OCI-LY1 (cell line): ENCODE measurements around the gene IL24.

Source experiments
- H2AFZ ChIP-seq: fragments of 200-600 bp; sonication (generic), shearing (Covaris generic); 2 replicates; pipeline ENCODE4 v1.6.0; 2014; ENCODE audit warnings: antibody characterized with exemption, mild to moderate bottlenecking, low read length
- H3F3A ChIP-seq: fragments of 200-600 bp; sonication (generic), shearing (Covaris generic); 2 replicates; pipeline ENCODE4 v1.6.0; 2014; ENCODE audit warnings: mild to moderate bottlenecking, antibody characterized with exemption, low read length, moderate library complexity; ENCODE audit not compliant: insufficient read depth
- H3K27ac ChIP-seq: fragments of 200-600 bp; sonication (generic); 2 replicates; pipeline ENCODE4 v1.5.1; 2014; ENCODE audit warnings: low read length, mixed run types, mild to moderate bottlenecking, low read depth; ENCODE audit not compliant: poor library complexity, severe bottlenecking
- H3K27me3 ChIP-seq: fragments of 200-600 bp; sonication (generic); 2 replicates; pipeline ENCODE4 v1.6.0; 2014; ENCODE audit warnings: antibody characterized with exemption, mild to moderate bottlenecking, low read length, moderate library complexity; ENCODE audit not compliant: insufficient read depth
- H3K36me3 ChIP-seq: fragments of 200-600 bp; sonication (generic); 2 replicates; pipeline ENCODE4 v1.6.1; 2014; ENCODE audit warnings: mild to moderate bottlenecking, antibody characterized with exemption, low read length, moderate library complexity, mixed read lengths; ENCODE audit not compliant: insufficient read depth
- H3K4me1 ChIP-seq: fragments of 200-600 bp; sonication (generic); 2 replicates; pipeline ENCODE4 v1.5.1; 2014; ENCODE audit warnings: mild to moderate bottlenecking, low read length, moderate library complexity; ENCODE audit not compliant: insufficient read depth, severe bottlenecking
- H3K4me2 ChIP-seq: fragments of 200-600 bp; sonication (generic), shearing (Covaris generic); 2 replicates; pipeline ENCODE4 v1.6.1; 2014; ENCODE audit warnings: low read length
- H3K4me3 ChIP-seq: fragments of 200-600 bp; sonication (generic); 2 replicates; pipeline ENCODE4 v1.5.1; 2014; ENCODE audit warnings: low read length, low read depth, mild to moderate bottlenecking, mixed read lengths; ENCODE audit not compliant: poor library complexity, severe bottlenecking
- H3K79me2 ChIP-seq: fragments of 200-600 bp; shearing (Covaris generic); 2 replicates; pipeline ENCODE4 v1.6.1; 2016; ENCODE audit warnings: mixed run types, low read length, mixed read lengths; ENCODE audit not compliant: insufficient read depth
- H3K9ac ChIP-seq: fragments of 200-600 bp; sonication (generic), shearing (Covaris generic); 2 replicates; pipeline ENCODE4 v1.6.1; 2014; ENCODE audit warnings: mild to moderate bottlenecking, low read length, mixed read lengths
- H3K9me2 ChIP-seq: fragments of 200-600 bp; sonication (generic), shearing (Covaris generic); 2 replicates; pipeline ENCODE4 v1.6.1; 2014; ENCODE audit warnings: low read depth, mild to moderate bottlenecking, low read length, mixed read lengths
- H3K9me3 ChIP-seq: fragments of 200-600 bp; shearing (Covaris generic); 2 replicates; pipeline ENCODE4 v1.6.1; 2014; ENCODE audit warnings: low read length, mixed read lengths
- H4K20me1 ChIP-seq: fragments of 200-600 bp; sonication (generic), shearing (Covaris generic); 2 replicates; pipeline ENCODE4 v1.6.0; 2016; ENCODE audit warnings: mild to moderate bottlenecking, low read length; ENCODE audit not compliant: insufficient read depth
- EZH2 ChIP-seq: fragments of 200-600 bp; sonication (generic), shearing (Covaris generic); IDR thresholded peaks from 2 replicates; pipeline ENCODE4 v1.8.0; 2017; ENCODE audit warnings: borderline replicate concordance, mixed run types, mild to moderate bottlenecking, antibody characterized with exemption, low read length, moderate library complexity, mixed read lengths
- TF ChIP-seq, protein P1 (sequence below): fragments of 200-600 bp; sonication (generic), shearing (Covaris generic); IDR thresholded peaks from 2 replicates; pipeline ENCODE4 v1.5.1; 2017; ENCODE audit warnings: mild to moderate bottlenecking, antibody characterized with exemption, low read length, moderate library complexity, mixed read lengths

The IL24 gene

DNA sequence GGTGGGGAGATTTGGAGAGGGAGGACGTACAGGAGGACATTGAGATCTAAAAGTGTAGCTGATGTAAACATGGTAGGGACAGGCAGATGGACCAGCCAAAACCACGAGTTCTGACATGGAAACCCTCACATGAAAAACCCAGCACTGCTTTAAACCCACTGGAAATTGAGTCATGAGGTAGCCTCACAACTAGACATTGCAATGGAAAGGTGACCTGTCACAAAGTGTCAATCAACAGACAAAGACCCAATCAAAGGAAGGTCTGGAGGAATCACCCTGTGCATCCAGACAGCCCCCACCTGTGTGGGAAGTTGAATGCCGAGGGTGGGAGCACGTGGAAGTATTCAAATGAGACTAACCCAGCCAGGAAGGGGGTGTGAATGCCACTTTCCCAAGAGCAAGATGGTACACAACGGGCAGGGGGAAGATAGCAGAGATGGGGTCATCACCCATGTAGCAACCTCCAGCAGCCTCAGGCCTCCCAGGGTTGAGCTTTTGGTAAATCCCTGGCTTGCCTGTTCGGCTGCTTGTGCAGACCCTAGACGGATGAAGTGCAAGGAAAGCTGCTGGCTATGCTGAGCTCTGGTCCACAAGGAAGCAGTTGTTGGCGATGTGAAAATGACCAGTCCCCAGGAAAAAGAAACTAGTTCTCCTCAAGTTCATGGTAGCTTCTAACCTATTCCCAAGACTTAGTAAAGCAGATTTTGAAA is 18.9 kb downstream of the IL24 start:
- no peak overlapping the region for H3K27ac ChIP-seq
- no peak for TF ChIP-seq EZH2
- TF ChIP-seq, protein P1, sequence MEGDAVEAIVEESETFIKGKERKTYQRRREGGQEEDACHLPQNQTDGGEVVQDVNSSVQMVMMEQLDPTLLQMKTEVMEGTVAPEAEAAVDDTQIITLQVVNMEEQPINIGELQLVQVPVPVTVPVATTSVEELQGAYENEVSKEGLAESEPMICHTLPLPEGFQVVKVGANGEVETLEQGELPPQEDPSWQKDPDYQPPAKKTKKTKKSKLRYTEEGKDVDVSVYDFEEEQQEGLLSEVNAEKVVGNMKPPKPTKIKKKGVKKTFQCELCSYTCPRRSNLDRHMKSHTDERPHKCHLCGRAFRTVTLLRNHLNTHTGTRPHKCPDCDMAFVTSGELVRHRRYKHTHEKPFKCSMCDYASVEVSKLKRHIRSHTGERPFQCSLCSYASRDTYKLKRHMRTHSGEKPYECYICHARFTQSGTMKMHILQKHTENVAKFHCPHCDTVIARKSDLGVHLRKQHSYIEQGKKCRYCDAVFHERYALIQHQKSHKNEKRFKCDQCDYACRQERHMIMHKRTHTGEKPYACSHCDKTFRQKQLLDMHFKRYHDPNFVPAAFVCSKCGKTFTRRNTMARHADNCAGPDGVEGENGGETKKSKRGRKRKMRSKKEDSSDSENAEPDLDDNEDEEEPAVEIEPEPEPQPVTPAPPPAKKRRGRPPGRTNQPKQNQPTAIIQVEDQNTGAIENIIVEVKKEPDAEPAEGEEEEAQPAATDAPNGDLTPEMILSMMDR = no peak
- H3K9me3 ChIP-seq = no peaks in the 10 kb centered on the region
- H3F3A ChIP-seq = no peaks in the 10 kb centered on the region
- no peak overlapping the region for H2AFZ ChIP-seq
- no peaks in the 10 kb centered on the region for H3K4me1 ChIP-seq
- no peaks in the 10 kb centered on the region for H3K9me2 ChIP-seq
- no peaks in the 10 kb centered on the region for H3K36me3 ChIP-seq
- H3K4me2 ChIP-seq = no peak overlapping the region
- H4K20me1 ChIP-seq = no peaks in the 10 kb centered on the region
- no peaks in the 10 kb centered on the region for H3K27me3 ChIP-seq
- no peak overlapping the region for H3K4me3 ChIP-seq
- no peaks in the 10 kb centered on the region for H3K79me2 ChIP-seq
- no peak overlapping the region for H3K9ac ChIP-seq

DNA sequence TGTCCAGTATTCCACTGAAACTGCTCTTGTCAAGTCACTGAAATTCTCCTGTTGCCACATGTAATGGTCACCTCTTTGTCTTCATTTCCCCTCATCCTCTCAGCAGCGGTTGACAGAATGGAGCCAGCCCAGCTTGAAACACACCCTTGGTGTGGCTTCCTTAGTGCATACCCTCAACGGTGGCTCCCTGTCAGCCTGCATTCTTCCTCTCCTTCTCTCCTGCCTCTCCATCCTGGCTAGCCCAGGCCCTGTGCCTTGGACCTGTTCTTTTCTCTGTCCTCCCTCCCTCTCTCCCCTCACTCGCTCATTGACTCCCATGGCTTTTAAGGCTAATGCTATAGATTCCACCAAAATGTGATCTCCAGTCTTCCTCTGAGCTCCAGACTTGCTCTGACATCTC is 20.8 kb downstream of the IL24 start:
- Histone ChIP-seq H3K9me2 (no peaks in the 10 kb centered on the region), H4K20me1 (no peaks in the 10 kb centered on the region), H3K79me2 (no peaks in the 10 kb centered on the region), H3K4me1 (peaks cover 18% of the 10 kb centered on the region), H3K4me3 (no peak overlapping the region), H3F3A (no peaks in the 10 kb centered on the region), H3K36me3 (no peaks in the 10 kb centered on the region), H3K27me3 (no peaks in the 10 kb centered on the region), H3K4me2 (no peak overlapping the region), H3K9ac (no peak overlapping the region), H2AFZ (no peak overlapping the region), H3K9me3 (no peaks in the 10 kb centered on the region), H3K27ac (no peak overlapping the region)
- TF ChIP-seq, protein P1 = no peak
- no peak for TF ChIP-seq EZH2

DNA sequence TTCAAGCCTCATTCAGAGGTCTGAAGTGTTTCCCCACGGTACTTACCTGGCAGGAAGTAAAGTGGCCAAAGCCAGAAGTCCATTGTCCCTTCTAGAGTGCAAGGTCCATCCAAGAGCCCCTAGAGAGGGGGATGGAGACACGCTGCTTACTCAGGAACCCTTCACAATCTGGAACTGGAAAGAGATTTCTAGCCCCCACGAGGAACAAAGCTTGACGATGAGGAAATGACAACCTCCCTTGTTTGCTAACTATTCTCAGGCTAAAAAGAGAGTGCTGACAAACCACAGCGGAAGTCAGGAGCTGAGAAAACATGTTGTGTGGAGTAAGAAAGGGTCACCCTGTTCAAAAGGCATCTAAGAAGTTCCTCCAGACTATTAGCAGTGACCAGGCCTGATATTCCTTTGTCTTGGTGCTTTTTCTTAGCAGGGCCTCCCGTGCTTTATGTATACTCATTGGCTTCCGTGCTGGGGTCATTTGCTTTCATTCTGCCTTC is 24.6 kb downstream of the IL24 start, which contains the start of gene FCMR:
FCMR (minus strand) TSS at position 170 of the 494 bp plus-strand sequence; CDS start at position 83, 87 bp downstream.
- no peaks in the 10 kb centered on the region; the same call in 1 of the 2 replicates for H3F3A ChIP-seq

More for the DNA sequence above, 24.6 kb downstream of the IL24 start, which contains the start of gene FCMR:
- Histone ChIP-seq H3K4me3 (peak within 1 kb of the TSS; percentile 20), H3K9me2 (no peaks in the 10 kb centered on the region), H3K9ac (peak within 1 kb of the TSS; percentile 17), H3K79me2 (no peaks in the 10 kb centered on the region), H3K36me3 (no peaks in the 10 kb centered on the region), H3K9me3 (no peaks in the 10 kb centered on the region), H2AFZ (no peak within 1 kb of the TSS), H4K20me1 (no peaks in the 10 kb centered on the region), H3K4me2 (peak within 1 kb of the TSS; percentile 58), H3K27ac (peak within 1 kb of the TSS; percentile 93), H3K27me3 (no peaks in the 10 kb centered on the region), H3K4me1 (peaks cover 42% of the 10 kb centered on the region)
- TF ChIP-seq, protein P1 = no peak
- TF ChIP-seq EZH2 = no peak
